GM04504 (cell line): ENCODE measurements around the gene TSGA10.
"Not testable (repeated sequence)": the region's sequence is repeated elsewhere in the genome, so short reads cannot be mapped to it uniquely, and the experiment has no call there.

Experiments used
- DNase-seq: peaks from one replicate; pipeline ENCODE4 v3.0.0-alpha.2; 2012; ENCODE audit warnings: low read depth

TSGA10 gene

DNA sequence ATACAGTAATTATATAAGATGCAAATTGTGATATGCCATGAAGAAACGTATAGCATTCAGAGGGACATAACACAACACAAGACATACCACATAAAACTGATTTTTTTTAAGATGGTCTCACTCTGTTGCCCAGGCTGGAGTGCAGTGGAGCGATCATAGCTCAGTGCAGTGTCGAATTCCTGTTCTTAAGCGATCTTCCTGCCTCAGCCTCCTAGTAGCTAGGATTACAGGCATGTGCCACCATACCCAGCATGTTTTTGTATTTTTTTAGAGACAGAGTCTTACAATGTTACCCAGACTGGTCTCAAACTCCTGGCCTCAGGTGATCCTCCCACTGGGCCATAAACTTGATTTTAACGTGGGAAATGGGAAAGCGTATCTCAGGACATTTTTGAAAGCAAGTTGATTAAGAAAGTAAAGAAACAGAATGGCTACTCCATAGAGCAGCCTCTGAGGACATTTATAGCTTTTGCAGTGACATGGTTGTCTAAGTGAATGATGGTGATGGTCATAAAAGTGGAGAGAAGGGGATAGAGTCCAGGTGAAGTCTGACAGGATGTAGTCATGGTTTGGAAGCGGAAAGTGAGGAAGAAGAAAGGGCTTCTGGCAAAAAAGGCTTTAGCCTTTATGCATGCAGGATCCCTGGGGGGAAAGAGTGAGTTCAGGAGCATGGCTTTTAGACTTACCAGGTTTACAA is 2.4 kb downstream of the TSGA10 start:
- DNase-seq, result no peak

DNA sequence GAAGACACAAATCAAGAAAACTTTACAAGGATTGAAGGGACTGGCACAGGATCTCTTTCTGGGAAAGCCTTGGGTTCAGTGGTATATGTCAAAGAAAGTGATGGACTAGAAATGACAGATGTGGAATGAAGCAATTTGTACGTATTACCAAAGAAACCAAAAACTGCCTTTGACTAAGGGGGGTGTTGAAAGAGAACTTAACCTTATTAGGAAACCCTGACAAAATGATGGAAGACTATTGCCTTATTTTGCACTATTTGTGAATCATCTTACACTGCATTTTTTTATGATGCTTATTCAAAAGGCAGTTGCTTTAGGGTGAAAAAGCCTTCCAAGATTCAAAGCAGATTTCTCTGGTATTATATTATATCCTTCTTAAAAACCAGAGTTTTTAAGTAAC is 4.0 kb downstream of the TSGA10 start:
- no peak for DNase-seq

DNA sequence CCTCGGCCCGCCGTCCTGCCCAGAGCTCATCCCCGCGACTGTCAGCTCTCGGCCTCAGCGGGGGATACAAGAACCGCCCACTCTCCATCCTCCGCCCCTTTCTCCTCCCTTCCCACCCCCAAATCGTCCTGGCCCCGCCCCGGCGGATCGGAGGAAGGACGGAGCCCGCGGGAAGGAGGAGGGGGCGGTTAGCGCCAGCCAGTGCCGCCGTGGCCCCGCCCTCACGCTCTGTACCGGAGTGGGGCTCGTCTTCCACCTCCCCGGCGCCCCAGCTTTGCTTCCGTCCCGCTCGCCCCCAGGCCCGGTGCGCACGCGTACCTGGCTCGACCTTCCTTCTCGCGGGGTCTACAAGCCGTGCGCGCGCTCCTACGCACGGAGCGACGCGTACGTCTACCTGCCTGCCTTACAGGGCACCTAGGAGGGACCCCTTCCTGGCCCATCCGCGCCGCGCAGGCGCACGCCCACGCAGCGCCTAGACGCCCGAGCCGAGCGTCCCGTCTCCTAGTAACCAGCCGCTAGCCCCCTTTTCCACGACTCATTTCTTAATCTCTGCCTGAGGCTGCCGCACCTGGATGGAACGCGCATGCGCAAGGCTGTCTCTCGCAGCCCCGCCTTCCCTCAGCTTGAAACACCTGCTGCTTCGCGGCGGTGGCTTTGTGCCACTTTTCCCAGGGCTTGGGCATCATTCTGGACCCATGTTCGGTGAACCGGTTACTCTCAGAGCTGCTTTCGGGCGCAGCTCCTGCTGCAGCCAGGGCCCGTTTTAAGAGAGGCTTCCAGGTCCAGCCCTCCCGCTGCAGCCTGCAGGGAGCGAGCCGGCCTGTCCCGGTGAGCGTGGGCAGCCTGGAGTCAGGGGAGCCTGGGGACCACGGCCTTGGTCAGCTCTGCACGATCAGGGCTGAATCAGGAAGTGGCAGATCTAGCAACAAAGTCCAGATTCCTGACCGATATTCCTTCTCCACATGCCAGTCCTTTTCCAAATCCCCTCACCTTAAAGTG is 13.3 kb downstream of the TSGA10 start, which contains the start of gene C2orf15:
TSS of gene C2orf15 (plus strand) at position 598 of the 999 bp plus-strand sequence. CDS start 8,852 bp downstream, outside the sequence.
- DNase-seq, result peak; percentile 42

DNA sequence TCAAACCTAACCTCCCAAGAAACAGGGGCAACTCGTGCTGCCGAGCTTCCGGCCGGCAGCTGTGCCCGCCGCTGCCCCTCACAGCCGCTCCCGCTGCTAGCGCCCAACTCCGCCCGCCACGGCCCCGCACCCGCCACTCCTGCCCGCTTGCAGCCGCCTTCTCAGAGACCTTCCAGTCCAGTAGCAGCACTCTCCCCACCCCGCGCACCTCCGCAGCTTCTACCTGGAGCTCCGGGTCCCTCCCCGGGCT is 14.0 kb downstream of the TSGA10 start:
- no peak for DNase-seq

DNA sequence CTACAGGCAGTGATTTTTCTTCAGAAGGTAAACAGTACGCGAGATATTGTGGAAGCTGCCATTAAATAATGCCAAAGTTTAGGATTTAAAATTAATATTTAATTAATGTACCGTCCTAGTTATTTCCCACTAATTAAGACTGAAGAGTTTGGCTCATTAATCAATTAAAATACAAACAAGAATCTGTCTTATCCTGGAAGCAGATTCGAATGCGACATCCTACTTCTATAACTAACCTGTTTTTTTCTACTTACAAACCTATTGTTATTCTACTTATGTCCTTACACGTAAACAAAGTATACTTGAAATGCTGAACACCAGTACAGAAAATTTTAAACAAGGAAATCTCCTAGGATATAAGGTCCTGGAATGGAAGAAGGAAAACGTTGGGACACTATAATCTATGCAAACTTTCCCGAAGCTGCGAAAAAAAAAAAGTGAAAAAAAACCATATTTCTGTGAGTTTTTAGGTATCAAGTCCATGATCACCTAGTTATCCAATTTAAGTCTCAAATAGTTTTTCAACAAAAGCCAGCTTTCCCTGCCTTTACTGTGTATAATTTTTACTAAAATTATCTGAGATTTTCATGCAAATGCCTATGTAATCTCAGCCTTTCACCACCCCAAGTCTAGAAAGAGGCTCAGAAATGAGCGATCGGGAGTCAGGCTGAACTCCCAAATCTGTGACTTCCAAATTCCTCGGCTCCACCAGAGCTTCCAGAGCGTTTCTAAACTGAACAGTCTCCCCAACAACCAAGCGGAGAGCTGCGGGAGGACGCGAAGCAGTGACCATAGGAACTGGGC is 14.5 kb downstream of the TSGA10 start:
- no peak for DNase-seq

DNA sequence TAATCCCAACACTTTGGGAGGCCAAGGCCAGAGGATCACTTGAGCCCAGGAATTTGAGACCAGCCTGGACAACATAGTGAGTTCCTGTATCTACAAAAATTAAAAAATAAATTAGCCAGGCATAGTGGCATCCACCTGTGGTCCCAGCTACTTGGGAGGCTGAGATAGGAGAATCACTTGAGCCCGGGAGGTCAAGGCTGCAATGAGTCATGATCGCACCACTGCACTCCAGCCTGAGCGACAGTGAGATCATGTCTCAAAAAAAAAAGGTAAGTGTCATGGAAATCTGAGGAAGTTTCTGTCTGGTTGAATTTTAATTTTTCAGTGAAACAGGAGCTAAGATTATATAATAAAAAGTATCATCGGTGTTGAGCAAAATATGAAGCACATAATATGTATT is 15.7 kb downstream of the TSGA10 start:
- DNase-seq, result no peak

DNA sequence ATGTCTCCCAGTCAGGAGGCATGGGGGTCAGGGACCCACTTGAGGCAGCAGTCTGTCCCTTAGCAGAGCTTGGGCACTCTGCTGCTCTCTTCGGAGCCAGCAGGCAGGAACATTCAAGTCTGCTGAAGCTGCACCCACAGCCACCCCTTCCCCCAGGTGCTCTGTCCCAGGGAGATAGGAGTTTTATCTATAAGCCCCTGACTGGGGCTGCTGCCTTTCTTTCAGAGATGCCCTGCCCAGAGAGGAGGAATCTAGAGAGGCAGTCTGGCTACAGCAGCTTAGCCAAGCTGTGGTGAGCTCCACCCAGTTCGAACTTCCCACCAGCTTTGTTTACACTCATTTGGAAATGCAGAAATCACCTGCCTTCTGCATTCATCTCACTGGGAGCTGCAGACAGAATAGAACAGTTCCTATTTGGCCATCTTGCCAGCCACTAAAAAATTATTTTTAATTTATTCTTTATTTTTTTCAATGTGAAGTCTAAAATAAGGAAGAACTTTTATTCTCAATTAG is 19.6 kb downstream of the TSGA10 start:
- DNase-seq, result not testable (repeated sequence)

DNA sequence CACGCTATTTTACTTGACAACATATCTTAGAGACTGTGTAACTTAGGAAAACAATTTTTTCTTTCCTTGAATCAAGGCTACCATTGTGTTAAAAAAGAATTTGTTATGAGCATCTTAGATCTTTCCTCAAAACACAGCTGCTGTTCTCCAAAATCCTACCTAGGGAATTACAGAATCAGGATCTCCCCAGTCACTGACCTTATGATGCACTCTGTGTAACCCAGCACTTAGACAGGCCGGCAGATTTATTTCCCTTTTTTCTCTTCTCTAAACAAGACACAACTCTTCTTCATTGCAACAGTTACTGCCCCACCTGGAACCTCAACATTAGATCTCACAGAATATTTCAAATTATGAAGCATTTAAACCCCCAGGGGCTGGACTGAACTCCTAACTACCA is 26.8 kb downstream of the TSGA10 start:
- DNase-seq, result no peak

DNA sequence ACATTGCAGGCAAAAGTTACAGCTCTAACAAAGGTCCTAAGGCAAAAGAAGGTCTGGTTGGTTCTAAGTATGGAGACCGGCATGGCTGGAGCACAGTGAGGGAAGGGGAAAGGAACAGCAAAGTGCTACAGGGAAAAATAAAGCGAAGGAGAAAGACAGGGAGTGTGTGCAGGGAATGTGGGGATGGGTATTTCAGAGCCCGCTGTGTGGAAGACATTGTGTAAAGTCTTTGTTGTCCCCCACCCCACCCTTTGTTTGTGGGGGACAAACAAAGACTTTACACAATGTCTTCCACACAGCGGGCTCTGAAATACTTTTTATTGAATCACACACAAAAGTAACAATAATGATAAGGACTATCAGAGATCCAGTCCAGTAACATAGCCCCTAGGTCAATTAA is 42.1 kb downstream of the TSGA10 start:
- no peak for DNase-seq

DNA sequence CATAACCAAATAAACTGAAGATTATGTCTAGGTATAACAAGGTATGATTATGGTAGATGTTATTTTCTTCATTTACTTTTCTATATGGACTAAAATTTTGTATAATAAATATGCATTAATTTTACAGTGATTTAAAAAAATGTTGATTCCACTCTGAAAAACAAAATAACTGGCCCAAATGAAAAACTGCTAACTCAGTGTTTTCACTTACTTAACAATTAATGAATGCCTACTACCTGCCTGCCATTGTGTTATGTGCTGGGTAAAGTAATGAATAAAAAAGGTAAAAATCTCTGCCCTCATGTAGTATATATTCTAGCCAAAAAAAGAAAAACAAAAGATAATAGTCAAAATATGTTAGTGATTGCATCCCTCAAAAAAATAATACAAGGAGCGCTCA is 42.8 kb downstream of the TSGA10 start:
- DNase-seq, result no peak

DNA sequence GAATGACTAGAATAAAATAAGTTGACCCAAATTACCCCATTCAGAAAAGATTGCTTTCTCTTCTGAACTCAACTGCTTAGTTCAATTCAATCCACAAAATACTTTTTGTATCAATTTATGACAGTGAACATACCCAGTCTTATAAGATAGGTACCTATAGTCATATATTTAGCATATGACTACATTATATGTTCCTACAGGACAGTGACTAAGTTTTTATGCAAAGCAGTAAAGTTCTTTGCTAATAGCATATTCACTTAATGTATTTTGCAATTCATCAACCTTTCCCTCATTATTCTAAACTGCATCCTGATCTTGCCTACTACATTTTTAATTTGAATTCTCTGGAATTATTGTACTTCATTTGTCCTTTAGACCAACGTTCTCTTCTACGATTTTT is 43.5 kb downstream of the TSGA10 start:
- DNase-seq, result no peak

DNA sequence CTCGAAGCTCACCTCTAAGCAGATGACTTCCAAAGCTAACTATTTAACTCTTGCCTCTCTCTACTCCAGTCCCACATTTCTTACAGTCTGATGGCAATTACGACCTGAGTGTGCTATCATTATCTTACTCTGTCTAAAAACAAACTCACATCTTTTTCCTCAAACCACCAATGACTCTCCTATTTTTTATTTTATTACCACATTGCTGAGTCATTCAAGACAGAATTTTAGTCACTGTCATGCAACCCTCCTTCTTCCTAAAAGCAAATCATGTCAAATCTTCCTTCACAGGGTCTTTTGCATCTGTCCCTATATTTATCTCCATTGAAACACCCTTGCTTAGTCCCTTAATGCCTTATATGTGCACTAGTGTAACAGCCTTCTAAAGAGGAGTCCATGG is 47.8 kb downstream of the TSGA10 start:
- DNase-seq, result no peak

DNA sequence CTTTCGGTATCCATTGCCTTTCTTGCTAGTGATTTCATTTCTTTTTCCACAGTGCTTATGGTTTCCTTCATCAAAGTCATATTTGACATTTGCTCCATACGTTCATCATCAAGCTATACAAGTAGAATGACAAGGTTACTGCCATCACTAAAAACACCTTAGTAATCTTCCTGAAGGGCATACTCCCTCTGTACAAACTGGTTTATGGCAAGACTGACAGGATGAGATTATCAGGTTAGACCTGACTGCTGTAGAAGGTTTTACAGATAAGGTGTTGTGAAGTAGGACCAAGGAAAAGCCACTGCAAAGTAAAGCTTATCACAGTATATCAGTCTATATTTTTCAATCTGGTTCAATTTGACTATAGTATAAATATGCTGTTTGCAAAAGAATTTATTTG is 50.7 kb downstream of the TSGA10 start:
- no peak for DNase-seq

DNA sequence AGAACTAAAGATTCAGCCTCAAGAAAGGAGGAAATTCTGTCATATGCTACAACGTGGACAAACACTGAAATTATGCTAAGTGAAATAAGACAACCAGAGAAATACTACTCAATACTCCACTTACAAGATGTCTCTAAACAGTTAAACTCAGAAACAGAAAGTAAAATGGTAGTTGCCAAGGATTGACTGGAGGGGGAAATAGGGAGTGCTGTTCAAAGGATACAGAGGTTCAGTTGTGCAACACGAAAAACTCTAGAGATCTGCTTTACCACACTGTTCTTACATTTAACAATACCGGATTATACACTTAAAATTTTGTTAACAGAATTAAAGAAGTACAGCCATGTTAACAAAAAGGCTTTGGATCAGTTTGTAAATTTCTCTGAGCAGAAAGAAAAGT is 53.0 kb downstream of the TSGA10 start:
- no peak for DNase-seq

DNA sequence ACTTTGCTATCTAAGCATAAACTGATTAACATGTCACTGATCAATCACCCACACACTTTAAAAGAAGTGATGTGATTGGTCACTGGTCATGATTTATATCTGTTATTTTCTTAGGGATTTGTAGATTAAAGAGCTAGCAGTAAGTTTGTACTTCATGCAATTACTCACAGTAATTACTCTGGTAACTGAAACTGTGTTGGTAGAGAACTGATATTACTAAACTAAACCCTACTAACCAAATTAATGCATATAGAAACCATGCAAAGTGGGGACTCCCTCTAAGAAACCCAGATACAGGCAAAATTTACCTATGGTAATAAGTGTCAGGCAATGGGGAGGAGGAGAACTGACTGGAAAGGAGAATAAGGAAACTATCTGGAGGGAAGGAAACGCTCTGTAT is 58.0 kb downstream of the TSGA10 start:
- DNase-seq, result no peak

DNA sequence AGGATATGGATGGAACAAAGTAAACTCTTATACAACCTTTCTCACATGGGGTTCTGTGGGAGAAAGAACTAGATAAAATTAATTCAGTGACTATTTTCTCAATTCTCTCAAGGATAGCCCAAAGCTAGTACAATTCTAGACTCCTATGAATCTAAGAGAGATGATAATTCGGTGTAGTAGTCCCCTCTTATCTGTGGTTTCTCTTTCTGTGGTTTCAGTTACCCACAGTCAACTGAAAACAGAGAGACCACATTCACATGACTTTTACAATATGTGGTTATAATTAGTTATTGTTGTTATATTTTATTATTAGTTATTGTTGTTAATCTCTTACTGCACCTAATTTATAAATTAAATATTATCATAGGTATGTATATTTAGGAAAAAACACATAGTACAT is 66.7 kb downstream of the TSGA10 start:
- DNase-seq, result no peak

DNA sequence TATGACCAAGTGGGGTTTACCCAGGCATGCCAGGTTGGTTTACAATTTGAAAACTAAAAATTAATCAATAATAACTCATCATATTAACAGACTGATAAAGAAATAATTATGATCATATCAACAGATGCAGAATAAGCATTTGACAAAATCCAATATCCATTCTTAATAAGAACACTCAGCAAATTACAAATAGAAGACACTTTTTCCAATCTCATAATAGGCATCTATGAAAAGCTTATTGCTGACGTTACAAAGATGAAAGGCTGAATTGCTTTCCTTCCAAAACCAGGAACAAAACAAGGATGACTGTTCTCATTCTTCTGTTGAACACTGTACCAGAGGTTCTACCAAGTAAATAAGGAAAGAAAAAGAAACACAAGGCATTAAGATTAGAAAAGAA is 68.4 kb downstream of the TSGA10 start:
- no peak for DNase-seq

DNA sequence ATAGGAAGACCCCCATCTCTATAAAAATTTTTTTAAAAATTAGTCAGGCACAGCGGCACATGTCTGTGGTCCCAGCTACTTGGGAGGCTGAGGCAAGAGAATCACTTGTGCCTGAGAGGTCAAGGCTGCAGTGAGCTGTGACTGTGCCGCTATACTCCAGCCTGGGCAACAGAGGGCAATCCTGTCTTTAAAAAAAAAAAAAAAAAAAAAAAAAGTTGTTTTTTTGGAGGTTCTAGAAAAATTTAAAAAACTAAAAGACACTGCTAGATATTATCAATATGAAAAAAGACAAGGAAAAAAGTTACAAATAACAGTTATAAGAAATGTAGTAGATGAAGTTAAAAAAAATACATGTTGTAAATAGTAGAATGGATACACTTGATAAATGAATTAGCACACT is 69.3 kb downstream of the TSGA10 start:
- DNase-seq, result no peak

DNA sequence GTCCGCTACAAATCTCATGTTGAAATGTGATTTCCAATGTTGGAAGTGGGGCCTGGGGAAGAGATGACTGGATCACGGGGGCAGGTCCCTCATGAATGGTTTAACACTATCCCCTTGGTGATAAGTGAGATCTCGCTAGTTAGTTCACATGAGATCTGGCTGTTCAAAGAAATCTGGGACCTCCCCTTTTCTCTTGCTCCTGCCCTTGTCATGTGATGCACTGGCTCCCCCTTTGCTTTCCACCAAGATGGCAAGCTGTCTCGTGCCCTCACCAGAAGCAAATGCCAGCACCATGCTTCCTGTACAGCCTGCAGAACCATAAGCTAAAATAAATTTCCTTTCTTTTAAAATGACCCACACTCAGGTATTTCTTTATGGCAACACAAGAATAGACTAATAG is 70.5 kb downstream of the TSGA10 start:
- no peak for DNase-seq

DNA sequence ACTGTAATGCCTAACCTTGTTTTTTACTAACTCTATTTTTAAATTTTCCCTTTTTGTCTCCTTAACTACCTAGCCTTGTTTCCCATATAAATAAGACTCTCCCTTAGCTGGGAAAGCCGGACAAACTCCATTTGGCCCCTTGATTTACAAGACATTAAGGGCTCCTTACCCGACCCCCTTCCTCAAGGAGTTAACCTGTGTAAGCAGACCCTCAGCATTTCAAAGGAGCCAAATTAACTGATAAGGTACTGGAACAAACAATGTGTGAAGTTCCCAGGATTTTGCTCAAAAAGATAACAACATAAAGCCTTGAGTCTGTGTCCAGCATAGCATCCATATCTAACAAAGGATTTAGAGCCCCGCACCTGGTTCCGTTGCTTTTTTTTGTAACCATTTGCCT is 72.9 kb downstream of the TSGA10 start:
- no peak for DNase-seq

DNA sequence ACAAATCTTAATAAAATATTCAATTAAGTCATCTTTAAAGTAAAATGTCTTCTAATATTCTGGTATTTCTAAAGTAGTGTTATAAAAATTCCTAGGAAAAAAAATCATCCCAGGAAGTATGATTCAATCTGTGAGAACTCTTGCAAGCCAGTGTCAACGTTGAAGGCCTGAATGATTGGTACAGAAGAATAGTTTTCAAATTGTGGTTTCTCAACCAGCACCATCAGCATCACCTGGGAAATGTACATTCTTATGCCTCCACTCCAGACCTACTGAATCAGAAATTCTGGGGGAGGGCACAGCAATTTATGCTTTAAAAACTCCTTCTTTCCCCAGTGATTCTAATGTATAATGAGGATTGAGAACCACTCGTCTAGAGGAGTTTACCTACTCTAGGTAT is 75.5 kb downstream of the TSGA10 start:
- DNase-seq, result no peak

DNA sequence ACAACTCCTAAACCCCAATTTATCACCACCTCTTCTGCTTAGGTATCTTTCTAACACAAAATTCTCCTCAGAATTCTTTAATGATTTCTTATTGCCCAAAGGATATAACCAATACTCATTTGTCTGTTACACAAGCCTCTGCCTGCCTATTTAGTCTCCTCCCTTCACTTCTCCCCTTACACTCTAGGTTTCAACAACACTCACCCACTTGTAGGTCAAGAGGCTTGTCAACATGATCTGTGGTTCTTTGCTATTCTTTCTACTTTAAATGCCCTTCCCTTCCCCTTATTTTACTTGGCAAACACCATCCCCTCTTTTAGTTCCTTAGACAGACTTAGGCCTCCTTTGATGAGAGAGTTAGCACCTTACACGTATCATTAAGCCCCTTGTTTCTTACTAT is 82.2 kb downstream of the TSGA10 start:
- no peak for DNase-seq
